Activated CD4-positive, alpha-beta T cell treated with anti-CD3 and anti-CD28 coated beads, Interleukin-2, amount 50 U/mL, for 16 hours (primary cell): Measurements from ENCODE around the gene APH1A.
A peak's percentile ranks its signal among the peaks of the same experiment; 100 is the strongest.
"Not testable (repeated sequence)": the region's sequence is repeated elsewhere in the genome, so short reads cannot be mapped to it uniquely, and the experiment has no call there.

Experiments used
- DNase-seq: peaks from one replicate; pipeline ENCODE4 v3.0.0-alpha.2; 2020

Gene APH1A

GRCh38 chr1:150267896-150268295 lies 920 bp downstream of the APH1A start:
- no peak for DNase-seq

GRCh38 chr1:150263549-150263948 lies 5.3 kb downstream of the APH1A start:
- DNase-seq, result no peak

GRCh38 chr1:150262388-150263320 lies 6.2 kb downstream of the APH1A start:
- DNase-seq, result no peak

GRCh38 chr1:150261367-150261766 lies 7.4 kb downstream of the APH1A start:
- DNase-seq, result no peak

GRCh38 chr1:150259758-150260669 lies 8.8 kb downstream of the APH1A start:
- no peak for DNase-seq

GRCh38 chr1:150259217-150259616 lies 9.6 kb downstream of the APH1A start:
- DNase-seq, result no peak

GRCh38 chr1:150257624-150258585 lies 10.9 kb downstream of the APH1A start, which contains the start of gene CA14:
Gene CA14 (plus strand): TSS chr1:150257774. CDS start chr1:150258129, 355 bp downstream.
- DNase-seq, result no peak

- DNase-seq, result no peak
These were observed 12.1 kb downstream of the APH1A start for GRCh38 chr1:150256554-150257341.

GRCh38 chr1:150256198-150256553 lies 12.6 kb downstream of the APH1A start:
- no peak for DNase-seq

- DNase-seq, result no peak
These were observed 18.9 kb downstream of the APH1A start for GRCh38 chr1:150249936-150250335.

GRCh38 chr1:150243003-150243402 lies 25.8 kb downstream of the APH1A start:
- DNase-seq, result no peak

GRCh38 chr1:150237746-150238145 lies 31.1 kb downstream of the APH1A start:
- DNase-seq, result no peak

- not testable (repeated sequence) for DNase-seq
These were observed 31.6 kb downstream of the APH1A start for GRCh38 chr1:150237176-150237575.

- no peak for DNase-seq
These were observed 32.2 kb downstream of the APH1A start for GRCh38 chr1:150236614-150237100.

- peak; percentile 99 for DNase-seq
These were observed 32.8 kb downstream of the APH1A start, which contains the start of gene ANP32E for GRCh38 chr1:150235852-150236613. Gene ANP32E (minus strand): TSS chr1:150236112. CDS start chr1:150235786, 326 bp downstream.

- DNase-seq, result peak; percentile 36
These were observed 33.4 kb downstream of the APH1A start for GRCh38 chr1:150235294-150235851.

- DNase-seq, result peak; percentile 97
These were observed 34.1 kb downstream of the APH1A start for GRCh38 chr1:150234566-150235293.

- no peak for DNase-seq
These were observed 34.6 kb downstream of the APH1A start for GRCh38 chr1:150234309-150234565.
